ENCODE results near the gene UBE2E2. TPM values are rescaled to one million over a fixed set of nuclear protein-coding genes. Genes with fewer than 3 reads are reported as not detected.

Gene UBE2E2
- polyA plus RNA-seq, 1 experiment = 41.9 TPM

GRCh38 chr3:23238156-23238555 lies 35.0 kb downstream of the UBE2E2 start:
- no peak for DNase-seq (ENCODE audit: low read depth)
- Histone ChIP-seq H3K4me3 (ENCODE audit: low read depth, low read length) (no peak overlapping the region), H3K36me3 (ENCODE audit: control insufficient read depth, insufficient read depth, low read length) (no peaks in the 10 kb centered on the region), H3K27me3 (ENCODE audit: control insufficient read depth, insufficient read depth, low read length) (no peaks in the 10 kb centered on the region)
- CTCF ChIA-PET = no interaction called here
- no peak for TF ChIP-seq CTCF (IDR thresholded peaks at IDR 0.05; ENCODE audit: insufficient read depth, low read depth, low read length)
- POLR2A ChIA-PET = no interaction called here

GRCh38 chr3:23238578-23238977 lies 35.5 kb downstream of the UBE2E2 start:
- DNase-seq (ENCODE audit: low read depth) = no peak
- no peaks in the 10 kb centered on the region for H3K36me3 ChIP-seq (ENCODE audit: control insufficient read depth, insufficient read depth, low read length)
- H3K4me3 ChIP-seq (ENCODE audit: low read depth, low read length) = no peak overlapping the region
- no peaks in the 10 kb centered on the region for H3K27me3 ChIP-seq (ENCODE audit: control insufficient read depth, insufficient read depth, low read length)
- ChIA-PET CTCF (no interaction called here), POLR2A (no interaction called here)
- no peak for TF ChIP-seq CTCF (IDR thresholded peaks at IDR 0.05; ENCODE audit: insufficient read depth, low read depth, low read length)

GRCh38 chr3:23239211-23240068 lies 36.3 kb downstream of the UBE2E2 start:
- TF ChIP-seq CTCF (IDR thresholded peaks at IDR 0.05; ENCODE audit: insufficient read depth, low read depth, low read length) = no peak
- ChIA-PET POLR2A (no interaction called here), CTCF (interaction anchor here (1.3 kb wide), 1 partner anchor 12 kb away, joined by 3 read pairs; no protein-coding TSS in a partner anchor)
- DNase-seq (ENCODE audit: low read depth) = no peak
- H3K4me3 ChIP-seq (ENCODE audit: low read depth, low read length) = no peak overlapping the region
- no peaks in the 10 kb centered on the region for H3K27me3 ChIP-seq (ENCODE audit: control insufficient read depth, insufficient read depth, low read length)
- H3K36me3 ChIP-seq (ENCODE audit: control insufficient read depth, insufficient read depth, low read length) = no peaks in the 10 kb centered on the region

- H3K27me3 ChIP-seq (ENCODE audit: control insufficient read depth, insufficient read depth, low read length) = no peaks in the 10 kb centered on the region
- CTCF ChIA-PET = interaction anchor here (1.3 kb wide), 1 partner anchor 12 kb away, joined by 3 read pairs; no protein-coding TSS in a partner anchor
- no peak overlapping the region for H3K4me3 ChIP-seq (ENCODE audit: low read depth, low read length)
- POLR2A ChIA-PET = no interaction called here
- TF ChIP-seq CTCF (IDR thresholded peaks at IDR 0.05; ENCODE audit: insufficient read depth, low read depth, low read length) = no peak
- no peak for DNase-seq (ENCODE audit: low read depth)
- no peaks in the 10 kb centered on the region for H3K36me3 ChIP-seq (ENCODE audit: control insufficient read depth, insufficient read depth, low read length)
Observed at GRCh38 chr3:23240171-23240785, 37.2 kb downstream of the UBE2E2 start.

- ChIA-PET CTCF (no interaction called here), POLR2A (no interaction called here)
- no peak for TF ChIP-seq CTCF (IDR thresholded peaks at IDR 0.05; ENCODE audit: insufficient read depth, low read depth, low read length)
- H3K27me3 ChIP-seq (ENCODE audit: control insufficient read depth, insufficient read depth, low read length) = no peaks in the 10 kb centered on the region
- no peaks in the 10 kb centered on the region for H3K36me3 ChIP-seq (ENCODE audit: control insufficient read depth, insufficient read depth, low read length)
- DNase-seq (ENCODE audit: low read depth) = no peak
- H3K4me3 ChIP-seq (ENCODE audit: low read depth, low read length) = no peak overlapping the region
Observed at GRCh38 chr3:23241256-23241655, 38.1 kb downstream of the UBE2E2 start.
